Keratinocyte (primary cell): ENCODE data around the gene MFAP1. TPM values are rescaled to one million over a fixed set of nuclear protein-coding genes. Genes with fewer than 3 reads are reported as not detected.

Experiments
- DNase-seq: peaks from one replicate; pipeline ENCODE4 v3.0.0-alpha.2; 2011; ENCODE audit warnings: low read depth, missing footprints, low spot score
- FAIRE-seq: peaks from 2 replicates; lab custom pipeline; 2011; peaks lifted over from hg19 to GRCh38; lab: Jason Lieb, UNC
- H2AFZ ChIP-seq: 2 replicates; pipeline ENCODE4 v1.6.0; 2012; ENCODE audit warnings: low read length, control low read depth, inconsistent platforms; ENCODE audit not compliant: control insufficient read depth
- H3K27ac ChIP-seq: 2 replicates; pipeline ENCODE4 v1.5.1; 2011; ENCODE audit warnings: low read length; ENCODE audit not compliant: control insufficient read depth, insufficient read depth
- H3K27me3 ChIP-seq: 3 replicates; pipeline ENCODE4 v1.6.0; 2011; ENCODE audit warnings: low read length; ENCODE audit not compliant: control insufficient read depth, insufficient read depth; ENCODE audit errors: extremely low read depth
- H3K36me3 ChIP-seq, 2 experiments: 2 replicates in 1 of 2; 3 replicates in 1 of 2; pipeline ENCODE4 v1.5.1; 2011; ENCODE audit warnings: low read length in 2 of 2, mild to moderate bottlenecking in 1 of 2; ENCODE audit not compliant: control insufficient read depth in 2 of 2, insufficient read depth in 2 of 2; ENCODE audit errors: extremely low read depth in 1 of 2
- H3K4me1 ChIP-seq: 3 replicates; pipeline ENCODE4 v1.5.1; 2011; ENCODE audit warnings: low read length; ENCODE audit not compliant: control insufficient read depth, insufficient read depth; ENCODE audit errors: extremely low read depth
- H3K4me2 ChIP-seq: 3 replicates; pipeline ENCODE4 v1.6.0; 2011; ENCODE audit warnings: low read depth, low read length; ENCODE audit not compliant: control insufficient read depth, insufficient read depth; ENCODE audit errors: extremely low read depth
- H3K4me3 ChIP-seq, 3 experiments: fragments of 200-600 bp in 1 of 3; sonication (generic) in 1 of 3; 2 replicates in 2 of 3; 3 replicates in 1 of 3; pipeline ENCODE4 v1.5.1; 2011 to 2016; ENCODE audit warnings: low read length in 3 of 3, mild to moderate bottlenecking in 3 of 3, control low read depth in 2 of 3, inconsistent platforms in 1 of 3, low read depth in 1 of 3, mixed read lengths in 1 of 3, mixed run types in 1 of 3, moderate library complexity in 1 of 3; ENCODE audit not compliant: control insufficient read depth in 2 of 3, insufficient read depth in 2 of 3; ENCODE audit errors: extremely low read depth in 1 of 3
- H3K79me2 ChIP-seq: 2 replicates; pipeline ENCODE4 v1.6.0; 2012; ENCODE audit warnings: low read length; ENCODE audit not compliant: control insufficient read depth, insufficient read depth
- H3K9ac ChIP-seq: 3 replicates; pipeline ENCODE4 v1.6.0; 2011; ENCODE audit warnings: low read length; ENCODE audit not compliant: control insufficient read depth, insufficient read depth; ENCODE audit errors: extremely low read depth
- H3K9me1 ChIP-seq: 3 replicates; pipeline ENCODE4 v1.6.0; 2011; ENCODE audit warnings: low read length; ENCODE audit not compliant: control insufficient read depth, insufficient read depth; ENCODE audit errors: extremely low read depth
- H3K9me3 ChIP-seq: 2 replicates; pipeline ENCODE4 v1.5.1; 2012; ENCODE audit warnings: low read depth, low read length; ENCODE audit not compliant: control insufficient read depth
- H4K20me1 ChIP-seq: 3 replicates; pipeline ENCODE4 v1.6.0; 2011; ENCODE audit warnings: low read length; ENCODE audit not compliant: control insufficient read depth, insufficient read depth; ENCODE audit errors: extremely low read depth
- EZH2 ChIP-seq: IDR thresholded peaks from one replicate; pipeline ENCODE4 v1.6.1; 2012; ENCODE audit warnings: inconsistent platforms, mild to moderate bottlenecking, low read length, moderate library complexity
- dilution Hi-C: fragments of 300-500 bp; cut with MboI; formaldehyde crosslinking; loops from one replicate; pipeline ENCODE4 v1.7.0; 2020; ENCODE audit warnings: low sequenced_read_pairs; ENCODE audit not compliant: extremely low pct_ligation_motif_present
- polyA plus RNA-seq, 5 experiments: library from polyadenylated mRNA; depleted of rRNA in 3 of 5; stranded (reverse) in 3 of 5; stranded (forward) in 1 of 5; unstranded in 1 of 5; fragments of >200 nt; gene quantifications; 1 replicate in 1 of 5; 2 replicates in 3 of 5; 3 replicates in 1 of 5; pipeline versions ENCODE4 v1.2.1 to v1.2.3, GENCODE V29; 2011 to 2012; ENCODE audit warnings: missing spikeins in 2 of 5, low read depth in 1 of 5, low replicate concordance in 1 of 5
- TF ChIP-seq, protein P1 (sequence below), 3 experiments: IDR thresholded peaks in 1 of 3; conservative IDR thresholded peaks in 1 of 3; optimal IDR thresholded peaks in 1 of 3; 2 replicates in 2 of 3; 3 replicates in 1 of 3; pipeline versions ENCODE3 to v1.5.1; 2011; ENCODE audit warnings: low read length in 3 of 3, mild to moderate bottlenecking in 3 of 3, moderate library complexity in 2 of 3, control low read depth in 1 of 3, inconsistent platforms in 1 of 3; ENCODE audit not compliant: insufficient read depth in 2 of 3; ENCODE audit errors: extremely low read depth in 1 of 3

Gene MFAP1
- polyA plus RNA-seq, 1 donor (not counting 4 experiments of a cell fraction or from before 2014, with no cell fraction given): 25.6 TPM

- no peaks in the 10 kb centered on the region for H3K9me3 ChIP-seq
- no peak for FAIRE-seq
- H3K27ac ChIP-seq: no peak overlapping the region
- H3K4me3 ChIP-seq: no peak overlapping the region
- no peak overlapping the region for H2AFZ ChIP-seq
- DNase-seq: no peak
- peaks cover 24 to 37% of the 10 kb centered on the region in 2 experiments for H3K36me3 ChIP-seq
- H4K20me1 ChIP-seq: no peaks in the 10 kb centered on the region
- H3K4me2 ChIP-seq: no peak overlapping the region
- dilution Hi-C loops: no loop called here
- H3K79me2 ChIP-seq: peaks cover 39% of the 10 kb centered on the region
- no peaks in the 10 kb centered on the region for H3K27me3 ChIP-seq
- H3K4me1 ChIP-seq: peaks cover 17% of the 10 kb centered on the region
- TF ChIP-seq, protein P1, sequence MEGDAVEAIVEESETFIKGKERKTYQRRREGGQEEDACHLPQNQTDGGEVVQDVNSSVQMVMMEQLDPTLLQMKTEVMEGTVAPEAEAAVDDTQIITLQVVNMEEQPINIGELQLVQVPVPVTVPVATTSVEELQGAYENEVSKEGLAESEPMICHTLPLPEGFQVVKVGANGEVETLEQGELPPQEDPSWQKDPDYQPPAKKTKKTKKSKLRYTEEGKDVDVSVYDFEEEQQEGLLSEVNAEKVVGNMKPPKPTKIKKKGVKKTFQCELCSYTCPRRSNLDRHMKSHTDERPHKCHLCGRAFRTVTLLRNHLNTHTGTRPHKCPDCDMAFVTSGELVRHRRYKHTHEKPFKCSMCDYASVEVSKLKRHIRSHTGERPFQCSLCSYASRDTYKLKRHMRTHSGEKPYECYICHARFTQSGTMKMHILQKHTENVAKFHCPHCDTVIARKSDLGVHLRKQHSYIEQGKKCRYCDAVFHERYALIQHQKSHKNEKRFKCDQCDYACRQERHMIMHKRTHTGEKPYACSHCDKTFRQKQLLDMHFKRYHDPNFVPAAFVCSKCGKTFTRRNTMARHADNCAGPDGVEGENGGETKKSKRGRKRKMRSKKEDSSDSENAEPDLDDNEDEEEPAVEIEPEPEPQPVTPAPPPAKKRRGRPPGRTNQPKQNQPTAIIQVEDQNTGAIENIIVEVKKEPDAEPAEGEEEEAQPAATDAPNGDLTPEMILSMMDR (optimal IDR thresholded peaks at IDR 0.05 in 1 of 3, IDR thresholded peaks at IDR 0.05 in 1 of 3, conservative IDR thresholded peaks at IDR 0.05 in 1 of 3; ENCODE audit: extremely low read depth in 1 of 3, insufficient read depth in 2 of 3, low read length in 3 of 3): no peak
- TF ChIP-seq EZH2: no peak
- no peak overlapping the region for H3K9ac ChIP-seq
- H3K9me1 ChIP-seq: no peaks in the 10 kb centered on the region
Observed at GRCh38 chr15:43795997-43796396, 28.5 kb downstream of the MFAP1 start.

DNA sequence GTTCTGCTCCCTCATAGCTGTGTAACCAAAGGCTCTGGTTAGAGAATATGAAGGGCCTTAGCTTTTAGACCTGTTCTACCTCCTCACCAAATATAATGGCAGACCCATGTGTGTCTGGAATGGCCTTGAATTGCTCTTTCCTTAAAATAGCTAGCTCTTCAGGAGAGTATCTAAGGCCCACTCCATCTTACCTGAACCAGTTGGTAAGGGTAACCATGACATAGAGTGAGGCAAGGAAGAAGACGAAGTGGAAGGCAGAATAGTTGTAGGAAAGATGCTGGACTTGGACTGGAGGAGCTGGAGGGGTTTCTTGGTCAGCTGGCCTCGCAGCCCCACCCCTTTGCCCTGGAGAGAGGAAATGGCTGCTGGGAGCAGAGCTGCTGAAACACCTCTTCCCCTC is 29.3 kb downstream of the MFAP1 start:
- FAIRE-seq: no peak
- no peak for DNase-seq

More for the DNA sequence above, 29.3 kb downstream of the MFAP1 start:
- H3K79me2 ChIP-seq: peaks cover 33% of the 10 kb centered on the region
- H2AFZ ChIP-seq: no peak overlapping the region
- no peaks in the 10 kb centered on the region for H3K27me3 ChIP-seq
- dilution Hi-C loops: no loop called here
- no peak overlapping the region for H3K4me2 ChIP-seq
- no peak overlapping the region for H3K9ac ChIP-seq
- H3K9me3 ChIP-seq: no peaks in the 10 kb centered on the region
- no peak overlapping the region for H3K27ac ChIP-seq
- no peaks in the 10 kb centered on the region for H3K9me1 ChIP-seq
- no peaks in the 10 kb centered on the region for H4K20me1 ChIP-seq
- peaks cover 17% of the 10 kb centered on the region for H3K4me1 ChIP-seq
- H3K4me3 ChIP-seq: no peak overlapping the region
- TF ChIP-seq EZH2: no peak
- TF ChIP-seq, protein P1 (optimal IDR thresholded peaks at IDR 0.05 in 1 of 3, IDR thresholded peaks at IDR 0.05 in 1 of 3, conservative IDR thresholded peaks at IDR 0.05 in 1 of 3; ENCODE audit: extremely low read depth in 1 of 3, insufficient read depth in 2 of 3, low read length in 3 of 3): no peak
- peaks cover 24 to 37% of the 10 kb centered on the region in 2 experiments for H3K36me3 ChIP-seq
